Mesenchymal stem cell (in vitro differentiated cells and primary cell): ENCODE results near the gene PRKCQ.

Source experiments
- DNase-seq: peaks from one replicate; pipeline ENCODE4 v3.0.0-alpha.2; 2013
- H2AFZ ChIP-seq: one replicate; pipeline ENCODE4 v1.6.1; 2013; ENCODE audit warnings: low read depth, mild to moderate bottlenecking, control low read depth, inconsistent platforms, low read length, moderate library complexity
- H2AK5ac ChIP-seq: 2 replicates; pipeline ENCODE4 v1.6.1; 2013; ENCODE audit warnings: low read length, moderate library complexity, mild to moderate bottlenecking, inconsistent platforms; ENCODE audit not compliant: severe bottlenecking
- H2BK120ac ChIP-seq: one replicate; pipeline ENCODE4 v1.6.1; 2013; ENCODE audit warnings: low read depth, mild to moderate bottlenecking, inconsistent platforms, low read length, moderate library complexity
- H2BK12ac ChIP-seq, 2 experiments: one replicate each; pipeline ENCODE4 v1.6.1; 2013; ENCODE audit warnings: inconsistent platforms in 2 of 2, low read length in 2 of 2, mild to moderate bottlenecking in 2 of 2, moderate library complexity in 2 of 2, control low read depth in 1 of 2
- H2BK15ac ChIP-seq: one replicate; pipeline ENCODE4 v1.6.1; 2013; ENCODE audit warnings: mild to moderate bottlenecking, low read depth, inconsistent platforms; ENCODE audit not compliant: poor library complexity, severe bottlenecking
- H2BK5ac ChIP-seq: 2 replicates; pipeline ENCODE4 v1.6.1; 2013; ENCODE audit warnings: low read depth, mild to moderate bottlenecking, low read length, control low read depth, inconsistent platforms; ENCODE audit not compliant: poor library complexity, severe bottlenecking
- H3K14ac ChIP-seq, 2 experiments: one replicate each; pipeline ENCODE4 v1.6.1; 2013; ENCODE audit warnings: inconsistent platforms in 2 of 2, low read length in 2 of 2, control low read depth in 1 of 2, mild to moderate bottlenecking in 1 of 2, moderate library complexity in 1 of 2
- H3K18ac ChIP-seq, 2 experiments: one replicate each; pipeline ENCODE4 v1.6.1; 2013; ENCODE audit warnings: inconsistent platforms in 2 of 2, low read length in 2 of 2, control low read depth in 1 of 2, low read depth in 1 of 2, mild to moderate bottlenecking in 1 of 2
- H3K23ac ChIP-seq, 2 experiments: one replicate each; pipeline ENCODE4 v1.6.1; 2013; ENCODE audit warnings: inconsistent platforms in 2 of 2, low read length in 2 of 2, mild to moderate bottlenecking in 2 of 2, moderate library complexity in 2 of 2, control low read depth in 1 of 2
- H3K27ac ChIP-seq: 2 replicates; pipeline ENCODE4 v1.5.1; 2013; ENCODE audit warnings: mild to moderate bottlenecking, moderate library complexity, low read length, control low read depth, inconsistent platforms; ENCODE audit not compliant: poor library complexity, severe bottlenecking
- H3K27me3 ChIP-seq, 2 experiments: 2 replicates each; pipeline versions ENCODE4 v1.6.1 to v1.7.0; 2013; ENCODE audit warnings: low read length in 2 of 2, mild to moderate bottlenecking in 2 of 2, moderate library complexity in 2 of 2, control low read depth in 1 of 2, inconsistent platforms in 1 of 2; ENCODE audit not compliant: control insufficient read depth in 1 of 2, insufficient read depth in 1 of 2
- H3K36me3 ChIP-seq, 2 experiments: 2 replicates each; pipeline versions ENCODE4 v1.6.1 to v1.7.0; 2013; ENCODE audit warnings: low read length in 2 of 2, control low read depth in 1 of 2, inconsistent platforms in 1 of 2, low read depth in 1 of 2, mild to moderate bottlenecking in 1 of 2; ENCODE audit not compliant: insufficient read depth in 2 of 2, control insufficient read depth in 1 of 2
- H3K4ac ChIP-seq, 2 experiments: one replicate each; pipeline ENCODE4 v1.6.1; 2013; ENCODE audit warnings: inconsistent platforms in 2 of 2, low read length in 2 of 2, mild to moderate bottlenecking in 2 of 2, moderate library complexity in 2 of 2, control low read depth in 1 of 2, low read depth in 1 of 2
- H3K4me1 ChIP-seq: 2 replicates; pipeline ENCODE4 v1.6.1; 2013; ENCODE audit warnings: low read depth, low read length, control low read depth; ENCODE audit not compliant: control insufficient read depth, insufficient read depth
- H3K4me2 ChIP-seq: 2 replicates; pipeline ENCODE4 v1.6.1; 2013; ENCODE audit warnings: low read length, mild to moderate bottlenecking, inconsistent platforms; ENCODE audit not compliant: poor library complexity, severe bottlenecking
- H3K4me3 ChIP-seq, 2 experiments: 2 replicates each; pipeline versions ENCODE4 v1.5.1 to v1.7.0; 2013; ENCODE audit warnings: low read length in 2 of 2, mild to moderate bottlenecking in 2 of 2, control low read depth in 1 of 2, low read depth in 1 of 2; ENCODE audit not compliant: insufficient read depth in 1 of 2
- H3K79me1 ChIP-seq: replicated peaks from 2 replicates; pipeline ENCODE4 v1.6.1; 2013; ENCODE audit warnings: mild to moderate bottlenecking, control low read depth, low read length, inconsistent platforms; ENCODE audit not compliant: poor library complexity, severe bottlenecking
- H3K9ac ChIP-seq: 2 replicates; pipeline ENCODE4 v1.7.0; 2013; ENCODE audit warnings: mild to moderate bottlenecking, low read length, moderate library complexity
- H3K9me3 ChIP-seq: 2 replicates; pipeline ENCODE4 v1.7.0; 2013; ENCODE audit warnings: mild to moderate bottlenecking, low read length; ENCODE audit not compliant: control insufficient read depth
- H4K8ac ChIP-seq: one replicate; pipeline ENCODE4 v1.6.1; 2013; ENCODE audit warnings: inconsistent platforms, mild to moderate bottlenecking, low read length, moderate library complexity
- H4K91ac ChIP-seq: one replicate; pipeline ENCODE4 v1.6.1; 2013; ENCODE audit warnings: mild to moderate bottlenecking, low read length, inconsistent platforms
- WGBS: methylation state at CpG from one replicate; pipeline ENCODE4 v1.1.7; 2013; ENCODE audit warnings: mixed read lengths; 5-methylcytosine and 5-hydroxymethylcytosine counted together

The PRKCQ gene

DNA sequence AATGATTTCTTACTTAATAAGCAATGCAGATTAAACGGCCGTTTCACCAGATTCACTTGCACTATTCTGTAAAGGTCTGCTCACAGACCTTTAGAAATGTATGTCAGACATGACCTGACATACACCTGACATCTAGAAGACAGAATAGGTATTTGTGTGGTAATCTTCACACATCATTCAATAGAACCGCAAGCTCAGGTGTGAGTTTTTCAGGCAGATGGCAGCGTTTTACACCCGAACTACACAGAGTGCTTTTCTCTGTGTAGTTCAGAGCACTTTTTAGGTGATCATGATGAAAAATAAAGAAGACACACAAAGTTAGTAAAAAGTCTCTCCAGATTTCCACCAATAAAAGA, 63.2 kb downstream of the PRKCQ start:
- Histone ChIP-seq H3K23ac (no peak overlapping the region), H3K79me1 (no peaks in the 10 kb centered on the region), H2BK15ac (no peak overlapping the region), H3K4ac (no peak overlapping the region), H3K27me3 (peaks cover 0 to 28% of the 10 kb centered on the region in 2 experiments), H2AFZ (no peak overlapping the region), H3K14ac (no peak overlapping the region), H3K4me3 (no peak overlapping the region), H2BK5ac (no peak overlapping the region), H3K4me2 (no peak overlapping the region), H2AK5ac (no peak overlapping the region), H2BK120ac (no peak overlapping the region), H4K8ac (no peak overlapping the region), H3K27ac (no peak overlapping the region), H3K4me1 (no peaks in the 10 kb centered on the region), H3K18ac (no peak overlapping the region), H3K36me3 (no peaks in the 10 kb centered on the region), H3K9me3 (no peaks in the 10 kb centered on the region), H2BK12ac (no peak overlapping the region), H3K9ac (no peak overlapping the region), H4K91ac (no peak overlapping the region)
- 100% methylated on average over 1 of the region's 5 CpGs for WGBS
- DNase-seq = no peak

DNA sequence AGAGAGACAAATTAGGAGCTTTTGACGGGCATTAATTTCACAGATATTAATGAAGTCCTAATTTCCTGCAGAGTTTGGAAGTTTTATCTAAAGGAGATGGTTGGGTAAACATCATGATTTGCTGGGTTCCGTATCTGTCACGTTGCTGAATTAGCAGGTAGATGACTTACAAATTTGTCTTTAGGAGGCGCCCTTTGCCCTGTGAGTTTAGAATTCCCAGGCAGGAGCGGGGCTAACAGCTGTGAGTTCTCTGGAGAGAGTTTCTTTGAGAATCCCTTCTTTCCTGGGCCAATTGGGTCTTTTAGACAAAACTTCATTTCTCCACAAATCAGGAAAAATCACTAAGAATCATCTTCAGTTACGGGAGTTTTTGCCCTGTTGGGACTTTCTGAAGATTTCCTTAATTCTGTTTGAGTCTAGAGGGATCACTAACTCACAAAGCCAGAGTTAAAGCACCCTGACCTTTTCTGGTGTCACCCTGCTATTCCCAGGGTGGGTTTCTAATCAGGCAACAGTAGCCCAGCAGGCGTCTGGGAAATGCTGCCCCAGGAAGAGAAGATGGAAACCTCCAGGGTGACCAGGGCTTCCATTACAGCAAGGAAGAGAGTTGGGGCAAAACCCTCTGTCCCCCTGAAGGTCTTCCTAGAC, 63.7 kb downstream of the PRKCQ start:
- H2BK12ac ChIP-seq = no peak overlapping the region
- H4K8ac ChIP-seq = no peak overlapping the region
- no peak overlapping the region for H2BK15ac ChIP-seq
- no peak overlapping the region for H2BK120ac ChIP-seq
- no peaks in the 10 kb centered on the region for H3K9me3 ChIP-seq
- H2AFZ ChIP-seq = no peak overlapping the region
- no peak overlapping the region for H3K18ac ChIP-seq
- no peak overlapping the region for H3K9ac ChIP-seq
- no peak overlapping the region for H2BK5ac ChIP-seq
- DNase-seq = no peak
- H3K4me2 ChIP-seq = no peak overlapping the region
- no peak overlapping the region for H4K91ac ChIP-seq
- peaks cover 0 to 28% of the 10 kb centered on the region in 2 experiments for H3K27me3 ChIP-seq
- 42% methylated on average over 7 of the region's 7 CpGs for WGBS
- H3K4me1 ChIP-seq = no peaks in the 10 kb centered on the region
- H3K79me1 ChIP-seq = no peaks in the 10 kb centered on the region
- H3K4ac ChIP-seq = no peak overlapping the region
- H2AK5ac ChIP-seq = no peak overlapping the region
- H3K4me3 ChIP-seq = no peak overlapping the region
- no peak overlapping the region for H3K14ac ChIP-seq
- no peaks in the 10 kb centered on the region for H3K36me3 ChIP-seq
- H3K23ac ChIP-seq = no peak overlapping the region
- H3K27ac ChIP-seq = no peak overlapping the region

DNA sequence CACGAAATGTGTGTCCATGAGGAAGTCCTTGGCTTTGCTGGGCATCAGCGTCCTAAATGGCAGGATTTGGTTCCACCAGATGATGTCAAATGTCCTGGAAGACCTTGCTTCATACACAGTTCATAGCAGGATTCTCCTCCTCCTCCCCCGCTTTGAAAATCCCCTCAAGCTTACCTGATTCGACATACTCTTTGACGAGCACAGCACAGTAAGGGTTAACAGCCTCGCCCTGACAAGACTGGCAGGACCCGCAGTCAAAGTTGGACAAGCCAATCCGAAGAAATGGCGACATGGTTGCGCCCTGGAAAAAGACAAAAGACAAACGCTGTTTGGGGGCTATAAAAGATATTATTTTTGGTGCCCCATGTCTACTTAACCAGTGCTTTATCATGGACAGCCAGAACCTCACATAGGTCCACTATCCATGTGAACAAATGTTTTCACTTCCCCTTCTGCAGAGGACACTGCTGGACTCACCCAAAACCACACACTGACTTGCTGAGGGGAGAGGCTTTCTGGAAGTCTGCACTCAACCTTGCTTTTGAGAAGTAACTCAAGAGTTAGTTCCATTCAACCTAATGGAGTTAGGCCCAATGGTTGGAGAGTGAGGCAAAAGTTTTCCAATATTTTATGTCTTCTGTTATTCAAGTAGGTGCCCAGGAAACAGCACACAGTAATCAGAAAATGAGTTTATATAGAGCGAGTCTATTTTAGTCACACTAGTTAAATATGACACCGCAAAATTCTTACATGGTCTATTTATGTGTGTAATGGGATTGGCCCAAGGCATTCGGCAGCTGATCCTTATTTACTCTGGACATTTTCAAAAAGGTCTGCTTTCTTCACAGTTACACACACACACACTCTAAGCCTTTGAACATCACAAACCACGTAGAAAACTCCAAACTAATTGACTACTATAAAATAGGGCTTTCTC, 65.0 kb downstream of the PRKCQ start:
- Histone ChIP-seq H3K79me1 (no peaks in the 10 kb centered on the region), H3K23ac (no peak overlapping the region), H3K9me3 (no peaks in the 10 kb centered on the region), H3K9ac (no peak overlapping the region), H3K27me3 (peaks cover 0 to 18% of the 10 kb centered on the region in 2 experiments), H3K4me3 (no peak overlapping the region), H2BK120ac (no peak overlapping the region), H3K4me1 (no peaks in the 10 kb centered on the region), H3K4ac (no peak overlapping the region), H3K18ac (no peak overlapping the region), H2BK15ac (no peak overlapping the region), H2BK12ac (no peak overlapping the region), H3K4me2 (no peak overlapping the region), H2BK5ac (no peak overlapping the region), H2AFZ (no peak overlapping the region), H3K36me3 (no peaks in the 10 kb centered on the region), H4K91ac (no peak overlapping the region), H4K8ac (no peak overlapping the region), H3K27ac (no peak overlapping the region), H3K14ac (no peak overlapping the region), H2AK5ac (no peak overlapping the region)
- no peak for DNase-seq
- WGBS = 86% methylated on average over 12 of the region's 15 CpGs

DNA sequence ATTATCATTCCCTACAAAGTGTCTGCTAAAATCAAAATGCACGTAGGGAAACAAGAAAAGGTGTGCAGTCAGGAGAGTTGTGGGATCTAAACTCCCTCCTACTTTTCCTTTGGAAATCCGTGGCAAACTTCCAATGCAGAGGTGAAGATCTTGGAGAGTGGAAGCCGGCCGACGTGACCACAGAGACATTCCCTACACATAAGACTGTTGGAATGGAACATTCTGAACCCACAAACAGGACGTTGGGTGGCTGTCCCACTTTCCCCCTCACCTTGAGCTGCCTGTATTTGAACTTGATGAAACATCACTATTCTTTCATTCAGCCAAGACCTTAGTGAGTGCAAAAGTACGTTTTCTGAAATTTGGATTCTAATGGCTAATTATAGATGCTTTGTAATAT, 65.9 kb downstream of the PRKCQ start:
- no peak for DNase-seq
- no peak overlapping the region for H4K91ac ChIP-seq
- no peak overlapping the region for H2BK120ac ChIP-seq
- H3K79me1 ChIP-seq = no peaks in the 10 kb centered on the region
- H3K4me3 ChIP-seq = no peak overlapping the region
- no peak overlapping the region for H3K9ac ChIP-seq
- no peaks in the 10 kb centered on the region for H3K9me3 ChIP-seq
- no peak overlapping the region for H3K27ac ChIP-seq
- no peak overlapping the region for H2BK5ac ChIP-seq
- no peak overlapping the region for H2AFZ ChIP-seq
- H2BK12ac ChIP-seq = no peak overlapping the region
- no peaks in the 10 kb centered on the region for H3K4me1 ChIP-seq
- H3K18ac ChIP-seq = no peak overlapping the region
- no peak overlapping the region for H2AK5ac ChIP-seq
- no peak overlapping the region for H3K23ac ChIP-seq
- no peak overlapping the region for H2BK15ac ChIP-seq
- H3K27me3 ChIP-seq = peaks cover 0 to 15% of the 10 kb centered on the region in 2 experiments
- no peak overlapping the region for H3K4ac ChIP-seq
- H3K36me3 ChIP-seq = no peaks in the 10 kb centered on the region
- H3K14ac ChIP-seq = no peak overlapping the region
- WGBS = 87% methylated on average over 4 of the region's 7 CpGs
- no peak overlapping the region for H4K8ac ChIP-seq
- no peak overlapping the region for H3K4me2 ChIP-seq
